Esophagus squamous epithelium (tissue), 4 donors: ENCODE data around the gene AGBL5.

Experiments used
- CTCF ChIP-seq, 6 experiments: fragments of 450-650 bp in 4 of 6; fragments of 200-600 bp in 2 of 6; sonication (generic) in 2 of 6; IDR thresholded peaks; one replicate each; pipeline ENCODE4 v1.5.1; 2016 to 2019; ENCODE audit warnings: antibody characterized with exemption in 6 of 6, mild to moderate bottlenecking in 4 of 6, moderate library complexity in 4 of 6
- POLR2A ChIP-seq, 4 donors: fragments of 450-650 bp; IDR thresholded peaks; one replicate each; pipeline ENCODE4 v1.6.1; 2017; ENCODE audit warnings: antibody characterized with exemption in 4 of 4, mild to moderate bottlenecking in 4 of 4, moderate library complexity in 3 of 4

GRCh38 chr2:27059141-27059820 is 7.8 kb downstream of the AGBL5 start:
- TF ChIP-seq POLR2A (IDR thresholded peaks at IDR 0.05): no peak
- TF ChIP-seq CTCF (IDR thresholded peaks at IDR 0.05): no peak
